ENCODE results near the gene TARP.

The TARP gene

DNA sequence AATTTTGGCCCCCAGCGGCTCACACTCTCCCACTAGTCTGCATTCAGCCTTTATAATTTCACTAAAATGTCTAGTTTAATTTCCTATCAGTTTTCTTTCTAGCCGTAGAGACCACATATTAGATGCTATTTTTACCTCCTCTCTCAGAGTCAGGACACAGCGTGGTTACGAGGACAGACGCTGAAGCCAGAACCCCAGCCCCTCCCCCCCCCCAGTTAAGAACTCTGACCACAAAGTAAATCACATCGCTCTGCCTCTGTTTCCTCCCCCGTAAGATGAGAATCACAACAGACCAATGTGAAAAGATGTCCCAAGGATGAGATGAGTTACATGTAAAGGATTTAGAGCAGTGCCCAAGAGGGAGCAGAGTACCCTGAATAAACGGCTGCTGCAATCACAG, 11.1 kb upstream of the TARP start:
- no peak for DNase-seq (ENCODE audit: low spot score in 2 of 2)
- TF ChIP-seq, protein P1, sequence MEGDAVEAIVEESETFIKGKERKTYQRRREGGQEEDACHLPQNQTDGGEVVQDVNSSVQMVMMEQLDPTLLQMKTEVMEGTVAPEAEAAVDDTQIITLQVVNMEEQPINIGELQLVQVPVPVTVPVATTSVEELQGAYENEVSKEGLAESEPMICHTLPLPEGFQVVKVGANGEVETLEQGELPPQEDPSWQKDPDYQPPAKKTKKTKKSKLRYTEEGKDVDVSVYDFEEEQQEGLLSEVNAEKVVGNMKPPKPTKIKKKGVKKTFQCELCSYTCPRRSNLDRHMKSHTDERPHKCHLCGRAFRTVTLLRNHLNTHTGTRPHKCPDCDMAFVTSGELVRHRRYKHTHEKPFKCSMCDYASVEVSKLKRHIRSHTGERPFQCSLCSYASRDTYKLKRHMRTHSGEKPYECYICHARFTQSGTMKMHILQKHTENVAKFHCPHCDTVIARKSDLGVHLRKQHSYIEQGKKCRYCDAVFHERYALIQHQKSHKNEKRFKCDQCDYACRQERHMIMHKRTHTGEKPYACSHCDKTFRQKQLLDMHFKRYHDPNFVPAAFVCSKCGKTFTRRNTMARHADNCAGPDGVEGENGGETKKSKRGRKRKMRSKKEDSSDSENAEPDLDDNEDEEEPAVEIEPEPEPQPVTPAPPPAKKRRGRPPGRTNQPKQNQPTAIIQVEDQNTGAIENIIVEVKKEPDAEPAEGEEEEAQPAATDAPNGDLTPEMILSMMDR (IDR thresholded peaks at IDR 0.05): no peak
- no peaks in the 10 kb centered on the region for H3K4me1 ChIP-seq

GRCh38 chr7:38283809-38284208, 10.4 kb upstream of the TARP start:
- H3K9me3 ChIP-seq: no peaks in the 10 kb centered on the region
- DNase-seq (ENCODE audit: low spot score in 2 of 2): no peak
- no peaks in the 10 kb centered on the region for H3K4me1 ChIP-seq
- intact Hi-C loops (cut with DNase I): no loop called here
- no peaks in the 10 kb centered on the region for H3K36me3 ChIP-seq
- H3K27me3 ChIP-seq: no peaks in the 10 kb centered on the region
- TF ChIP-seq, protein P1 (IDR thresholded peaks at IDR 0.05): no peak
- H3K4me3 ChIP-seq: no peak overlapping the region
- H3K27ac ChIP-seq: no peak overlapping the region

More for the DNA sequence above, 11.1 kb upstream of the TARP start:
- Histone ChIP-seq H3K9me3 (no peaks in the 10 kb centered on the region), H3K4me3 (no peak overlapping the region), H3K27me3 (no peaks in the 10 kb centered on the region), H3K36me3 (no peaks in the 10 kb centered on the region), H3K27ac (no peak overlapping the region)
- intact Hi-C loops (cut with DNase I): no loop called here

DNA sequence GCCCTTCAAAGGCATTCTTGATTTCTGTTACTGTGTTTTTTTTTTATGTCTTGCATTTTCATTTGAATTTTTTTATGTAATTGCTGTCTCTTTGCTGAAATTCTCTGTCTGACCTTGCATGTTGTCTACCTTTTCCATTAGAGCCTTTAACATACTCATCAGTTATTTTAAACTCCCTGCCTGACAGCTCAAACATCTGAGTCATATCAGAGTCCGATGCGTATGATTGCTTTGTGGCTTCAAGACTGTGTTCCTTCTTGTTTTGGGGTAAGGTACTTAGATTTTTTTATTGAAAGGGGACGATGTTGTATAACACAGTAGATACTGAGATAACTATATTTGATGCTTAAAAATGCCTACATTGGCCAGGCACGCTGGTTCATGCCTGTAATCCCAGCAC, 9.7 kb upstream of the TARP start:
- DNase-seq (ENCODE audit: low spot score in 2 of 2): no peak
- no peaks in the 10 kb centered on the region for H3K36me3 ChIP-seq
- H3K4me1 ChIP-seq: no peaks in the 10 kb centered on the region
- H3K9me3 ChIP-seq: no peaks in the 10 kb centered on the region
- H3K27me3 ChIP-seq: no peaks in the 10 kb centered on the region
- intact Hi-C loops (cut with DNase I): no loop called here
- no peak overlapping the region for H3K27ac ChIP-seq
- no peak overlapping the region for H3K4me3 ChIP-seq
- TF ChIP-seq, protein P1 (IDR thresholded peaks at IDR 0.05): no peak

GRCh38 chr7:38282081-38282480, 8.6 kb upstream of the TARP start:
- no peaks in the 10 kb centered on the region for H3K27me3 ChIP-seq
- H3K4me1 ChIP-seq: no peaks in the 10 kb centered on the region
- no peak overlapping the region for H3K4me3 ChIP-seq
- H3K36me3 ChIP-seq: no peaks in the 10 kb centered on the region
- intact Hi-C loops (cut with DNase I): no loop called here
- DNase-seq (ENCODE audit: low spot score in 2 of 2): no peak
- H3K9me3 ChIP-seq: no peaks in the 10 kb centered on the region
- H3K27ac ChIP-seq: no peak overlapping the region
- TF ChIP-seq, protein P1 (IDR thresholded peaks at IDR 0.05): no peak

- no peak for DNase-seq (ENCODE audit: low spot score in 2 of 2)
- Histone ChIP-seq H3K4me3 (no peak overlapping the region), H3K36me3 (no peaks in the 10 kb centered on the region), H3K4me1 (no peaks in the 10 kb centered on the region), H3K9me3 (no peaks in the 10 kb centered on the region), H3K27ac (no peak overlapping the region), H3K27me3 (no peaks in the 10 kb centered on the region)
- TF ChIP-seq, protein P1 (IDR thresholded peaks at IDR 0.05): no peak
- intact Hi-C loops (cut with DNase I): no loop called here
Observed at GRCh38 chr7:38281266-38281665, 7.8 kb upstream of the TARP start.

- no peaks in the 10 kb centered on the region for H3K36me3 ChIP-seq
- no peaks in the 10 kb centered on the region for H3K4me1 ChIP-seq
- TF ChIP-seq, protein P1 (IDR thresholded peaks at IDR 0.05): no peak
- intact Hi-C loops (cut with DNase I): no loop called here
- no peak overlapping the region for H3K27ac ChIP-seq
- no peak overlapping the region for H3K4me3 ChIP-seq
- H3K9me3 ChIP-seq: no peaks in the 10 kb centered on the region
- no peaks in the 10 kb centered on the region for H3K27me3 ChIP-seq
- no peak for DNase-seq (ENCODE audit: low spot score in 2 of 2)
Observed at GRCh38 chr7:38280707-38281106, 7.3 kb upstream of the TARP start.
